GM19452 (cell line): ENCODE data around the gene SUPT7L.

Source experiments
- ATAC-seq: cut with Tn5 transposase; IDR thresholded peaks from one replicate; pipeline ENCODE4 v1.9.1; 2021; ENCODE audit not compliant: unreplicated experiment

The SUPT7L gene, protein sequence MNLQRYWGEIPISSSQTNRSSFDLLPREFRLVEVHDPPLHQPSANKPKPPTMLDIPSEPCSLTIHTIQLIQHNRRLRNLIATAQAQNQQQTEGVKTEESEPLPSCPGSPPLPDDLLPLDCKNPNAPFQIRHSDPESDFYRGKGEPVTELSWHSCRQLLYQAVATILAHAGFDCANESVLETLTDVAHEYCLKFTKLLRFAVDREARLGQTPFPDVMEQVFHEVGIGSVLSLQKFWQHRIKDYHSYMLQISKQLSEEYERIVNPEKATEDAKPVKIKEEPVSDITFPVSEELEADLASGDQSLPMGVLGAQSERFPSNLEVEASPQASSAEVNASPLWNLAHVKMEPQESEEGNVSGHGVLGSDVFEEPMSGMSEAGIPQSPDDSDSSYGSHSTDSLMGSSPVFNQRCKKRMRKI

DNA sequence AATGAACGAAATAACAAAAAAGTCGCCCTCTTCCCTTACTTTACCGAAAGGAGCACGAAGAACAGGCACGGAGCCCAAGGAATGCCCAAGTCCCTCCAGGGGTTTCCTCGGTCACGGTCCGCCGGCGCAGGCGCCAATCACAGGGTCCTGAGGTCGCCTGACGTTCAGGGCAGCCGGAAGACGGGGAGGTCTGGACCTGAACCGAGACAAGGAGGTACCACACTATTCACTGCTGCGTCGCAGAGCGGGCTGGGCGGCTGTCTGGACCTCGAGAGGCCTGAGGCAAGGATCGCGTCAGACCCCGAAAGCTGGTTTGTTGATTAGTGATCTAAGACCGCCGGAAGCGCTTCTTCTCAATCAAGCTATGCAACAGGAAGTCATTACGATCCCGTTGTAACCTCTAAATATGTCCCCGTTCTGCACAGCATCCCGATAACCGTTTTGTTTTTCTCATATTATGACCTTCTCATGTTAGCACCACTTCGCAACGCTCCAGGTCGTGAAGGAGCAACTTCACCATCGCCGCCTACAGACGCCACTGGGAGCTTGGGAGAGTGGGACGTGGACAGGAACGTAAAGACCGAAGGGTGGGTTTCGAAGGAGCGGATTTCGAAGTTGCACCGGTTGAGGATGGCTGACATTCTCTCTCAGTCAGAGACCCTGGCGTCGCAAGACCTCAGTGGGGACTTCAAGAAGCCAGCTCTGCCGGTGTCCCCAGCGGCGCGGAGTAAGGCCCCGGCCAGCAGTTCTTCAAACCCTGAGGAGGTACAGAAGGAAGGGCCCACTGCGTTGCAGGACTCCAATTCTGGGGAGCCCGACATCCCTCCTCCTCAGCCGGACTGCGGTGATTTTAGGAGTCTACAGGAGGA lies at the start of gene SUPT7L, which contains the start of gene SLC4A1AP:
SUPT7L (minus strand) TSS at position 330 of the 869 bp plus-strand sequence. CDS start 1,422 bp downstream, outside the sequence.
SLC4A1AP (plus strand) TSS at position 605 of the 869 bp plus-strand sequence; CDS start at position 631, 26 bp downstream.
- peak; percentile 67 for ATAC-seq

DNA sequence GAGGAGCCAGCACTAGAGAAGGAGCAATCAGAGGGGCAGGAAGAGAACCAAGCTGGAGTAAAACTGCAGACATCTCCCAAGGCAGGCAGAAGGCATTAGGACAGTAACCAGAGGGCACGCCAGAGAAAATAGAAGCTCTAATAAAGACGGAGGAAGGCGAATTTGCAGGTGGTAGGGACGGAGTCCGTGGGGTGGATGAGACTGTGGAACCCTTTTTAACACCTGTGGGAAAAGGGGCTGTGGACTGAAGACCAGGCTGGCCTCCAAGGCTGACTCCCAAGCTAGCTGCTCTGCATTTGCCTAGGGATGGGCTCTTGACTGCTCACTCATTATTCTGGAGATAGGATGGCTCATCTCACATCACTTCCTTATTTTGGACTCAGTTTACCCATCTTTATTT lies 49.8 kb upstream of the SUPT7L start:
- ATAC-seq, result no peak

DNA sequence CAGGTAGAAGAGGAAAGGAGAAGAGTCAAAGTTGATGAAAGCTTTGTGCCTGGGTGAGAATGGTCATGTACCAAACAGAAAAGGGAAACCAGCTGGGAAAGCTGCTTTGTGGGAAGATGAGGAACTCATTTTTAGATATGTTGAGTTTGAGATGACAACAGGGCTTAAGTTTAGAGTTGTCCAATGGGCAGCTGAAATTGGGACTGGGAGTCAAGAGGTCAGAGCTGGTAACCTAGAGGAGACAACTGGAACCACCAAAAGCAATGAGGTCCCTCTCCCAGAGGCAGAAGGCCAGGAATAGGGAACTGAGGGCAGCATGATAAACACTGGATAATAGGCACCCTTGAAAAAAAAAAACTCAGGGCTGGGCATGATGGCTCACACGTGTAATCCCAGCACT lies 49.1 kb upstream of the SUPT7L start:
- no peak for ATAC-seq

GRCh38 chr2:27711804-27712203 lies 48.4 kb upstream of the SUPT7L start:
- ATAC-seq, result no peak

GRCh38 chr2:27710640-27711430 lies 47.4 kb upstream of the SUPT7L start:
- no peak for ATAC-seq

GRCh38 chr2:27709960-27710575 lies 46.7 kb upstream of the SUPT7L start:
- ATAC-seq, result no peak

DNA sequence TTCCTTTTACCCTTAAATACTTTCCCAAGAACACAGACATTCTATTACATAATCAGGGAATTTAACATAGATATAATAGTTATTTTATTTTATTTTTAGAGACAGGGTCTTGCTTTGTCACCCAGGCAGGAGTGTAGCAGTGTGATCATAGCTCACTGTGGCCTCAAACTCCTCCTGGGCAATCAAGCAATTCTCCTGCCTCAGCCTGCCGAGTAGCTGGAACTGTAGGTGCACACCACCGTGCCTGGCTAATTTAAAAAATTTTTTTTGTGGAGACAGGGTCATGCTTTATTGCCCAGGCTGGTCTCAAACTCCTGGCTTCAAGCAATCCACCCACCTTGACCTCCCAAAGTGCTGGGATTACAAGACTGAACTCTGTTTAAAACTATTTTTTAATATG lies 45.9 kb upstream of the SUPT7L start:
- ATAC-seq, result no peak

DNA sequence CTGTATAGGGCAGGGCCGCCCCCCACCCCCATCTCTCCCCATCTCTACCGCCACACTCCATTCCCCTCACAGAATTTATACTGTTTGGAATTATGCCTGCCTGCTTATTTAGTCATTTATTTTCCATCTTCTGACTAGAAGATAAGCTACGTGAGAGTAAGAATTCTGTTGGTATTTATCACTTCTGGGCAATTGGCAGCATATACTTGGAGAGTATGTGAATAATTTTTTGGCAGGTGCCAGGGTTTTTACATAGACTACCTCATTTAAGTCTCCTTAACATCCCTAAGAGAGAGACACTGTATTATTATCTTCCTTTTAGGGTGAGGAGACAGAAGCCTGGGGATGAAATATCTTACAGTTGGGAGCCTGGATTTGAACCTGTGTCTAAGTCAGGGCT lies 45.3 kb upstream of the SUPT7L start:
- ATAC-seq, result no peak

GRCh38 chr2:27708257-27708654 lies 44.8 kb upstream of the SUPT7L start:
- no peak for ATAC-seq

DNA sequence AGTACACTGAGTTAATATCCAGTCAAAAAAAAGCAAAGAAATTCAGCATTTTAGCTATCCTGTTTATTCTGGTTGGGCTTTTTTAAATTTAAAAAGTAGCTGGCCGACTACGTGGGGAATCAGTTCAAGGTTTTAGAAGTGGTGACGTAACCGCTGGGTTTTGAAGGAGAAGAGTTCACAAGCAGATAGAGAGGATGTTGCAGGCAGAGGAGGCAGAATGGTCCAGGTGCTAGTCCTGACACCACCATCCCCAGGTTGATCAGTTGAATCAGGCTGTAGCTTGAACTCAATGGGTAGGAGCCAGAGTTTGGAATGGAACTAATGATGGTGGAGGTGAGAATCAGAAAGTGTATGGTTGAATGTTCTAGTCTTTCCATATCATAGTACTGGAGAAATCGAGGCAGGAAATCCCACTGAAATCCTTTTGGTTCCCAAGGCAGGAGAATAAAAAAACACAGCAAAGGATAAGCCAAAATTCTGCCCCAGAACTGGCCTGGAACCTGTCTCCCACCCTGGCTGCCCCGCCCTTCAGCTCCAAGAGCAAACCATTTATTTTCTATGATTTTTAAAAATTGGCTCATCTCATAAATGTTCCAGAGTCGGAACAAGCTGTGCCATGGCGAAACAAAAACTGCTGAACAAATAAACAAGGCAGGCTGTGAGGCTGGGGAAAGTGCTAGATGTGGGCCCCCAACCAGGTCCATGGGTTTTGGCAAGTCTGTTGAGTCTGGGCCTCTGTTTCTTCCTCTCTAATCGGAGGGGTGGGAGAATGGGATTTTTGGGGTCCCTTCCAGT lies 44.2 kb upstream of the SUPT7L start:
- no peak for ATAC-seq

DNA sequence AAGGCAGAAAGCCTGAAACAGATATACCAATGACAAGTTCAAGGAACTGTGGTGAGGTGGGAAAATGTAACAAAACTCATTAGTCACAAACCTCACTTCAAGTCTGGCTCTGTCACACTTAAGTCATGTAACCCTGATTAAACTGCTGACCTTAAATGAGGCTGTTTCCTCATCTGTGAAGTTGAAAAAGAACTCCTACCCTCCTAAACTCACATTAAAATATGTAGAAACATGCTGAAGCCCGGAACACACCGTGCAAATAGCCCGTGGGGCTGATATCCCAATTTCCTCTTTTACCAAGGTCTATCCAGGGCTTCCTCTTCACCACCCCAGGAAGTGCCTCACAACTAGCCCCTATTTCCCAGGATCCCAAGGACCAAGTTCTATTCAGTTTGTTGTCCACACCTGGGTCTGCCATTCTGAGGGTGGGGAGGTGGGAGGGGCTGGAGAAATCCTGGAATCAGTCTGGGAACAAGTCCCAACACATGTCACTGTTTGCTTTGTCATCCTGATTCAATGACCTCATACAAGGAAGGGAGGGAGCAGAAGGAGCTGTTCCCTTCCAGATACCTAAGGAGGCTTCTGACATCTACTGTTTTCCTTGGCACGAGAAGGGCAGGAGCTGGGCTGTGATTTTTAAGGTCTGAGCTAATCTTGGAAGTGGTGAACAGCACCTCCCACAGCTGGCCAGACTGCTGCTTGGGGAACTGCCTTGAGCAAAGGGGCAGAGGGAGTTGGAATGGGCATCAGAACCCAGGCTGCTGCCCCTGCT lies 42.6 kb upstream of the SUPT7L start:
- no peak for ATAC-seq

DNA sequence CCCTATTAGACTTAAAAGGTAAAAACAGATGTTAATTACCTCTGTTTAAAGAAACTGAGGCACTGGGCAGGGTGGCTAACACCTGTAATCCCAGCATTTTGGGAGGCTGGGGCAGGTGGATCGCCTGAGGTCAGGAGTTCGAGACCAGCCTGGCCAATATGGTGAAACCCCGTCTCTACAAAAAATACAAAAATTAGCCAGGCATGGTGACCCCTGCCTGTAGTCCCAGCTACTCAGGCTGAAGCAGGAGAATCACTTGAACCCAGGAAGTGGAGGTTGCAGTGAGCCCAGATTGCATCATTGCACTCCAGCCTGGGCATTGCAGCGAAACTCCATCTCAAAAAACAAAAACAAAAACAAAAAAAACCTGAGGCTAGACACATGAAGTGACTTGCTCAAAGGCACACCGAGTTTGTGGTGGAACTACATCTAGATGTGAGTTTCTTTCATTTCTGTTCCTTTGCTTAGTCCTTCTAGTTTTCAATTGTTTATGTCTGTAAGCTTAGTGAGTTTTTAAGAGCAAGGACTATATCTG lies 41.0 kb upstream of the SUPT7L start:
- ATAC-seq, result no peak

DNA sequence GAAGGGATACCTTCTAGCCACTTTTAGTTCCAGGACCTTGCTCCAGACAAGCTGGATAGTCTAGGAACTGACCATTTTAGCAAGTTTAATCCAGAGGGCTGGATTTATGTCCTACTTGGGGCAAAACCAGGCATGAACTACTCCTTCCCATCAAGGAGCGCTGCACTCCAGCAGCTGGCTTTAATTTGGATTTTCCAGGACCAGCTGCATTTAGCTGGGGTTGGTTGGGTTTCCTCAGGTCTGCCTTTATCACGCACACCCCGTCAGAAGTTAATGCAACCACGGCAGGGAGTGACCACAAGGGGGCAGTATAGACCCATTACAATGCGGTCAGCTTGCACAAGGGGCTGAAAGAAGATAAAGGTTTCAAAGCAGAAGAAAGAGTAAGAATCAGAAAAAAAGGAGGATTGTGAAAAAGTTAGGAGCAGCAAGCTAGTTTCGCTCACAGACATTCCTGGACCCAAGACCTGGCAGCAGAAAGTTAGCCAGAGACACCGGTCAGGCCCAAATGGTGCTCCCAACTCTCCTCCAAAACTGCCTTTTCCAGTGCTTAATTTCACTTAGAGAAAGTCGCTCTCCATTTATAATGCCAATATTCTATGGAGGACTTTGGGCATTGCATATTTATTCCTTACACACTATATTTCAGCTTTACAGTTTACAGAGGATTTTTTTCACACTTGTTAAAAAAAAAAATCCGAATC lies 40.4 kb upstream of the SUPT7L start:
- ATAC-seq, result no peak

- ATAC-seq, result no peak
These were observed 38.9 kb upstream of the SUPT7L start for GRCh38 chr2:27702302-27702701.

DNA sequence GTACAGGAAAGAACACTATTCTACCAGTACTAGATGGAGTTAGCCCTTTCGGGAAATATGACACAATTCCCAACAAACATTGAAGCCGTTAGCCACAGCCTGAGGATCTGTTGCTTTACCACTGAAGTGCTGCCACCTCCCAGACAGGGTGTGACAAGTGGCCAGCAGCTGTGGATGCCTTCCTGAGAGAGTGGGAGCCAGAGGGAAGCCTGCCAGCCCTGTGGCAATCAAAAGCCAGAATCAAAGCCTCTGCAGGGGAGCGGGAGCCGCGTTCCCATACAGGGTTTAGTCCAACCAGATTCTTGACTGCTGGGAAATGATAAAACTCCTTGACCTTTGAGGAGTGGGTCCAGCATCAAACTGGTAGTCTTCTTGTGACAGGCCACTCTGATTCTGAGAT lies 38.3 kb upstream of the SUPT7L start:
- no peak for ATAC-seq

- no peak for ATAC-seq
These were observed 34.2 kb upstream of the SUPT7L start for GRCh38 chr2:27697660-27698059.

DNA sequence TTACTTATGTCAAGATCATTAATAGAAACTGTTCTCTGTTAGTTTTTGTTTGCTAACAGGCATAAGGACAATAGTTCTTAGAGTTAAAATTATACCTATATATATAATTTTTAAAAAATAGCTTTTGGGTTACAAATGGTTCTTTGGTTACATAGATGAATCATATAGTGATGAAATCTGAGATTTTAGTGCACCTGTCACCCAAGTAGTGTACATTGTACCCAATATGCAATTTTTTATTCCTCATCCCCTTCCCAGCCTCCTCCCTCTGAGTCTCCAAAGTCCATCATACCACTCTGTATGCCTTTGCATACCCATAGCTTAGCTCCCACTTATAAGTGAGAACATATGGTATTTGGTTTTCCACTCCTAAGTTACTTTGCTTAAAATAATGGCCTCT lies 26.6 kb upstream of the SUPT7L start:
- no peak for ATAC-seq

- ATAC-seq, result no peak
These were observed 26.0 kb upstream of the SUPT7L start for GRCh38 chr2:27689424-27689823.
